ENCODE data around the gene C14orf119. TPM values are rescaled to one million over a fixed set of nuclear protein-coding genes. Genes with fewer than 3 reads are reported as not detected.

C14orf119 gene
- total and polyA plus RNA-seq, 2 donors from 2014 or later: 42.8 to 56.6 TPM

- no peaks in the 10 kb centered on the region for H3K4me1 ChIP-seq (ENCODE audit: control insufficient read depth in 2 of 3, insufficient read depth in 2 of 3, low read depth in 1 of 3, low read length in 3 of 3)
- intact Hi-C loops (cut with DNase I): no loop called here
- H3K4me3 ChIP-seq (ENCODE audit: low read length in 3 of 3): no peak overlapping the region
- no peak overlapping the region for H3K27ac ChIP-seq (ENCODE audit: low read depth in 2 of 2, low read length in 2 of 2)
- no peaks in the 10 kb centered on the region for H3K27me3 ChIP-seq (ENCODE audit: control insufficient read depth, insufficient read depth, low read length)
- no peak overlapping the region for H3K9ac ChIP-seq (ENCODE audit: low read length in 3 of 3)
- peaks cover 5 to 8% (median 7%) of the 10 kb centered on the region in 3 donors for H3K36me3 ChIP-seq (ENCODE audit: control insufficient read depth in 2 of 3, insufficient read depth in 3 of 3, low read length in 3 of 3)
- TF ChIP-seq, protein P1, sequence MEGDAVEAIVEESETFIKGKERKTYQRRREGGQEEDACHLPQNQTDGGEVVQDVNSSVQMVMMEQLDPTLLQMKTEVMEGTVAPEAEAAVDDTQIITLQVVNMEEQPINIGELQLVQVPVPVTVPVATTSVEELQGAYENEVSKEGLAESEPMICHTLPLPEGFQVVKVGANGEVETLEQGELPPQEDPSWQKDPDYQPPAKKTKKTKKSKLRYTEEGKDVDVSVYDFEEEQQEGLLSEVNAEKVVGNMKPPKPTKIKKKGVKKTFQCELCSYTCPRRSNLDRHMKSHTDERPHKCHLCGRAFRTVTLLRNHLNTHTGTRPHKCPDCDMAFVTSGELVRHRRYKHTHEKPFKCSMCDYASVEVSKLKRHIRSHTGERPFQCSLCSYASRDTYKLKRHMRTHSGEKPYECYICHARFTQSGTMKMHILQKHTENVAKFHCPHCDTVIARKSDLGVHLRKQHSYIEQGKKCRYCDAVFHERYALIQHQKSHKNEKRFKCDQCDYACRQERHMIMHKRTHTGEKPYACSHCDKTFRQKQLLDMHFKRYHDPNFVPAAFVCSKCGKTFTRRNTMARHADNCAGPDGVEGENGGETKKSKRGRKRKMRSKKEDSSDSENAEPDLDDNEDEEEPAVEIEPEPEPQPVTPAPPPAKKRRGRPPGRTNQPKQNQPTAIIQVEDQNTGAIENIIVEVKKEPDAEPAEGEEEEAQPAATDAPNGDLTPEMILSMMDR (IDR thresholded peaks at IDR 0.05; ENCODE audit: borderline replicate concordance, extremely low read depth, insufficient read depth): no peak
- no peaks in the 10 kb centered on the region for H3K9me3 ChIP-seq (ENCODE audit: control insufficient read depth in 2 of 3, insufficient read depth in 1 of 3, low read length in 3 of 3)
- DNase-seq (no peak), FAIRE-seq (no peak)
Measured at GRCh38 chr14:23101986-23102625, 6.8 kb downstream of the C14orf119 start.

DNA sequence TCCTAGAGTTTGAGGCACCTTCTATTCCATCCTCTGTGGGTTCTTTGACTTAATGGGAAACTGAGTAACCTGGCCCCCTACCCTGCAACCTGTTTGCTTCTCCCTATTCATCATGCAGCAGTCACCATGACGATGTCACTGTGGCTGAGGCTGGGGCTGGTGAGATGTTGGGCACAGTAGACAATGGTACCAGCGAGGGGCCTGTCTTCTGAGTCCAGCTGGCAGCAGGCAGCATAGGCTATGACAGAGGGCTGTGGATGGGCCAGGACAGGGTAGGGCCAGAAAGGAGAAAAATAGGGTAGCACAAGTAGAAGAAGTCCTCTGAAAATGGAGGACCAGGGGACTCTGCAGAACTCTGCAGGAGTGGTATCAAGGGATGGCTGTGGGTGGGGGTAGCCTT lies 7.5 kb downstream of the C14orf119 start:
- TF ChIP-seq, protein P1 (IDR thresholded peaks at IDR 0.05; ENCODE audit: borderline replicate concordance, extremely low read depth, insufficient read depth): no peak
- H3K27ac ChIP-seq (ENCODE audit: low read depth in 2 of 2, low read length in 2 of 2): no peak overlapping the region

DNA sequence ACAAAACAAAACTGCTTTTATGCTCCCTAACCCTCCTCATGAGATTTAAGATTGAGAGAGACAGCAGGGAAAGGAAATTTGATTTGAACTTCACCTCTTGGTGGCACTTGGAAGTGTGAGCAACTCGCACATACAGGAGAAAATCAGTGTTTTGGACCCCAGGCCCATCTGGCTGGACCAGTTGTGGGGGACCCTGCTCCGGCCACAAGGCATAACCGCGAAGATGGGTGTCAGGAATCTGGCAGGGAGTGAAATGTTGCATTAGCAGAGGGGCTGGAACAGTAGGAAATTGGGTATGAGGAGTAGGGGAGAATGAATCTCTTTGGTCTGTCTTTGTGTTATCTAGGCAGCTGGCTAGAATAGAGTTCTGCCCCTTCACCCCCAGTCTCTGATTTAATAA lies 8.3 kb downstream of the C14orf119 start:
- H3K9ac ChIP-seq (ENCODE audit: low read length in 3 of 3): peak overlapping the region in 1 of 3 donors; percentile 12
- no peaks in the 10 kb centered on the region for H3K9me3 ChIP-seq (ENCODE audit: control insufficient read depth in 2 of 3, insufficient read depth in 1 of 3, low read length in 3 of 3)
- intact Hi-C loops (cut with DNase I): no loop called here
- TF ChIP-seq, protein P1 (IDR thresholded peaks at IDR 0.05; ENCODE audit: borderline replicate concordance, extremely low read depth, insufficient read depth): no peak
- no peaks in the 10 kb centered on the region for H3K4me1 ChIP-seq (ENCODE audit: control insufficient read depth in 2 of 3, insufficient read depth in 2 of 3, low read depth in 1 of 3, low read length in 3 of 3)
- peaks cover 0 to 3% (median 2%) of the 10 kb centered on the region in 3 donors for H3K36me3 ChIP-seq (ENCODE audit: control insufficient read depth in 2 of 3, insufficient read depth in 3 of 3, low read length in 3 of 3)
- DNase-seq (no peak), FAIRE-seq (no peak)
- H3K27ac ChIP-seq (ENCODE audit: low read depth in 2 of 2, low read length in 2 of 2): no peak overlapping the region
- no peak overlapping the region for H3K4me3 ChIP-seq (ENCODE audit: low read length in 3 of 3)
- H3K27me3 ChIP-seq (ENCODE audit: control insufficient read depth, insufficient read depth, low read length): no peaks in the 10 kb centered on the region

More for the DNA sequence above, 7.5 kb downstream of the C14orf119 start:
- peaks cover 4 to 5% (median 5%) of the 10 kb centered on the region in 3 donors for H3K36me3 ChIP-seq (ENCODE audit: control insufficient read depth in 2 of 3, insufficient read depth in 3 of 3, low read length in 3 of 3)
- no peak overlapping the region for H3K9ac ChIP-seq (ENCODE audit: low read length in 3 of 3)
- no peak overlapping the region for H3K4me3 ChIP-seq (ENCODE audit: low read length in 3 of 3)
- FAIRE-seq: no peak
- no peaks in the 10 kb centered on the region for H3K9me3 ChIP-seq (ENCODE audit: control insufficient read depth in 2 of 3, insufficient read depth in 1 of 3, low read length in 3 of 3)
- intact Hi-C loops (cut with DNase I): no loop called here
- H3K4me1 ChIP-seq (ENCODE audit: control insufficient read depth in 2 of 3, insufficient read depth in 2 of 3, low read depth in 1 of 3, low read length in 3 of 3): no peaks in the 10 kb centered on the region
- H3K27me3 ChIP-seq (ENCODE audit: control insufficient read depth, insufficient read depth, low read length): no peaks in the 10 kb centered on the region
- no peak for DNase-seq

All from kidney (tissue), 14 donors.